GM12865 (cell line): ENCODE measurements around the gene WDR38.

Source experiments
- DNase-seq: peaks from one replicate; pipeline ENCODE4 v3.0.0; 2010; ENCODE audit warnings: low read depth
- H3K4me3 ChIP-seq: 2 replicates; pipeline ENCODE4 v1.5.1; 2011; ENCODE audit warnings: mild to moderate bottlenecking, low read depth, low read length, control low read depth
- TF ChIP-seq, protein P1 (sequence below): IDR thresholded peaks from 2 replicates; pipeline ENCODE4 v1.5.1; 2011; ENCODE audit warnings: low read length, control low read depth, low read depth, inconsistent platforms; ENCODE audit not compliant: insufficient read depth; ENCODE audit errors: missing control alignments

WDR38 gene

GRCh38 chr9:124894035-124894740, 40.9 kb downstream of the WDR38 start:
- no peak overlapping the region for H3K4me3 ChIP-seq
- TF ChIP-seq, protein P1, sequence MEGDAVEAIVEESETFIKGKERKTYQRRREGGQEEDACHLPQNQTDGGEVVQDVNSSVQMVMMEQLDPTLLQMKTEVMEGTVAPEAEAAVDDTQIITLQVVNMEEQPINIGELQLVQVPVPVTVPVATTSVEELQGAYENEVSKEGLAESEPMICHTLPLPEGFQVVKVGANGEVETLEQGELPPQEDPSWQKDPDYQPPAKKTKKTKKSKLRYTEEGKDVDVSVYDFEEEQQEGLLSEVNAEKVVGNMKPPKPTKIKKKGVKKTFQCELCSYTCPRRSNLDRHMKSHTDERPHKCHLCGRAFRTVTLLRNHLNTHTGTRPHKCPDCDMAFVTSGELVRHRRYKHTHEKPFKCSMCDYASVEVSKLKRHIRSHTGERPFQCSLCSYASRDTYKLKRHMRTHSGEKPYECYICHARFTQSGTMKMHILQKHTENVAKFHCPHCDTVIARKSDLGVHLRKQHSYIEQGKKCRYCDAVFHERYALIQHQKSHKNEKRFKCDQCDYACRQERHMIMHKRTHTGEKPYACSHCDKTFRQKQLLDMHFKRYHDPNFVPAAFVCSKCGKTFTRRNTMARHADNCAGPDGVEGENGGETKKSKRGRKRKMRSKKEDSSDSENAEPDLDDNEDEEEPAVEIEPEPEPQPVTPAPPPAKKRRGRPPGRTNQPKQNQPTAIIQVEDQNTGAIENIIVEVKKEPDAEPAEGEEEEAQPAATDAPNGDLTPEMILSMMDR, result no peak
- DNase-seq, result no peak

- DNase-seq, result peak; percentile 71
- TF ChIP-seq, protein P1, result peak; percentile 64
- H3K4me3 ChIP-seq, result no peak overlapping the region
Observed at GRCh38 chr9:124894741-124895170, 41.5 kb downstream of the WDR38 start.

- DNase-seq, result no peak
- TF ChIP-seq, protein P1, result no peak
- H3K4me3 ChIP-seq, result no peak overlapping the region
Observed at GRCh38 chr9:124897570-124898460, 44.6 kb downstream of the WDR38 start.

DNA sequence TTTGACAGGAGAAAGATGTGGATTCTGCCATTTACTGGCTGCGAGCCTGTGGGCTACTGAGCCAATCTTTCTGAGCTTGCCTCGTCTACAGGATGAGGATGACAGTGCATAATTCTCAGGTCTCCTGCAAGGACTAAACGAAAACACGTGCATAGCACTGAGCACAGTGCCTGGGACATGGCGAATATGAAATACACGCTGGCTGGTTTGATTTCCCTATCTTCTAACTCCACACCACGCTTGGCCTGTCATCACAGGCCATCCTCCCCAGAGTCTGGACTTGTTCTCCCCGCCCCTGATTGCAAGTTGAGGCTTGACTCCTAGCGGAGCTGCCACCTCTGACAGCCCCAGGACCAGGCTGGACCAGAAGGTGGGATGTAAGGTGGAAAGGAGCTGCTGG, 46.6 kb downstream of the WDR38 start:
- TF ChIP-seq, protein P1, result no peak
- no peak for DNase-seq
- no peak overlapping the region for H3K4me3 ChIP-seq

- TF ChIP-seq, protein P1, result no peak
- DNase-seq, result no peak
- H3K4me3 ChIP-seq, result no peak overlapping the region
Observed at GRCh38 chr9:124906966-124907365, 53.7 kb downstream of the WDR38 start.
